ENCODE results near the gene SETSIP. TPM values are rescaled to one million over a fixed set of nuclear protein-coding genes. Genes with fewer than 3 reads are reported as not detected.
"Not testable (repeated sequence)": the region's sequence is repeated elsewhere in the genome, so short reads cannot be mapped to it uniquely, and the experiment has no call there.

The SETSIP gene, protein sequence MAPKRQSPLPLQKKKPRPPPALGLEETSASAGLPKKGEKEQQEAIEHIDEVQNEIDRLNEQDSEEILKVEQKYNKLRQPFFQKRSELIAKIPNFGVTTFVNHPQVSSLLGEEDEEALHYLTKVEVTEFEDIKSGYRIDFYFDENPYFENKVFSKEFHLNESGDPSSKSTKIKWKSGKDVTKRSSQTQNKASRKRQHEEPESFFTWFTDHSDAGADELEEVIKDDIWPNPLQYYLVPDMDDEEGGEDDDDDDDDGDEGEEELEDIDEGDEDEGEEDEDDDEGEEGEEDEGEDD
- total RNA-seq, result 0.47 TPM

DNA sequence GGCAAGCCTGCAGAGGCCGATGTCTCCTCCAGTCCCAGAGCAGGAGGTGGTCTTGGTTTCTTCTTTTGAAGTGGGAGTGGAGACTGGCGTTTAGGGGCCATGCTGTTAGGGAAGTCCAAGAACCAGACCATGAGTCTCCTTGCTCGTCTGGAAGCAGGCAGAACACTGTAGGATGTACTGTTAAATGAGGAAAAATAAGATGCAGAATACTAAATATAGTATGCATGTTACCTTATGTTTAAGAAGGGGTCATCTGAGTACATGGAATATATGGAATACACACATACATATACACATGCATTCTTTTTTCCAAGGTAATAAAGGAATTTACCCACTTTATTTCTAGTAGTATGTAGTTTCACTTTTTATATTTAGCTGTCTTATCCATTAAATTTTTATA, at the start of gene SETSIP:
SETSIP (minus strand) TSS at position 101 of the 400 bp plus-strand sequence; CDS start at position 101, 0 bp downstream.
- DNase-seq, result no peak

DNA sequence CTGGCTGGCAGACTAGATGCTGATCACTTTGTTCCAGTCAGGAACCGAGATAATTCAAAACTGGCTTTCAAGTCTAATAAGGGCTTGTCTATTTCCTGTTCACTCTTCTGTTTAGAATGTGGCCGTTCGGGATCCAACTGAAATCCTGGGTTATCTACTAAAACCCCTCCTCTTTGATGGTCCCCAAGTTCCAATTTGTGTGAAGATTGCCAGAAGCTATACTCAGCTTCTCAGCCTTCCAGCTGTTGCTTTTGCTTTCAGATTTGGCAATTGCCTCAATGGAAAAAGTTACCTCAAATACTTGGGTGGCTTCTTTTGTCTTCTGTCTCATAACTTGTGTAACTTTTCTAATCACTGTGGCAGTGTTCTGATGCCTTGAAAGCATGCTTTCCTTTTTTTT, 48.7 kb upstream of the SETSIP start:
- DNase-seq, result no peak

DNA sequence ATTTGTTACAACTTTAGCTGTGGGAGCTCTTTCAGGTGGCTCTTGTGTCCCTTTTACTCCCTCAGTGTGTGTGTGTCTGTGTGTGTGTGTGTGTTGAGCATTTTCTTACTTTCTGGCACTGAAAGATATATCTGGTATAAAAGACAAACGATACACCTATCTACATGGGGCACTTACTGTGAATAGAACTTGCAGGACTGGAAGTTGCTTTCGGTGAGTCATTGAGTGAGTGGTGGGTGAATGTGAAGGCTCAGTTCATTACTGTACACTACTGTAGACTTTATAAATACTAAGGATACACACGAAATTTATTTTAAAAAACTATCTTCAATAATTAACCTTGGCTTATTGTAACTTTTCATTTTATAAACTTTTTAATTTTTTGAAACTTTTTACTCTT, 43.6 kb upstream of the SETSIP start:
- DNase-seq, result no peak

DNA sequence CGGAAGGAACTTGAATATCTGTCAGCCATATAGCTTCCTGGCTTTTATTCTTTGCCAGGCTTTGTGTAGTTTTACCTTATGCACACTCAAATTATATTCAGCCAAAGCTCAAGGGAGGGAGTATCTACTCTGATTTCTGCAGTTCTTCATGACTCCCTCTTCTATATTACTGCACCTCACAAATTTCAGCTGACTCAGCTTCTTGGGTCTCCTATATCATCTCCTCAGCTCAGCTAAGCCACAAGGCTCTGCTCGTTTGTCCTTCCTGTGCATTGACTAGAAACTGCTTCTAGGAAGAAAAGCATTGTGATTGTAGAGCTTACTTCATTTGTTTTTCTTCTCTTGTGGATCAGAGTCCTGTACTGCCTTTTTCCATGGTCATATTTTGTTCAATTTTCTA, 42.3 kb upstream of the SETSIP start:
- no peak for DNase-seq

DNA sequence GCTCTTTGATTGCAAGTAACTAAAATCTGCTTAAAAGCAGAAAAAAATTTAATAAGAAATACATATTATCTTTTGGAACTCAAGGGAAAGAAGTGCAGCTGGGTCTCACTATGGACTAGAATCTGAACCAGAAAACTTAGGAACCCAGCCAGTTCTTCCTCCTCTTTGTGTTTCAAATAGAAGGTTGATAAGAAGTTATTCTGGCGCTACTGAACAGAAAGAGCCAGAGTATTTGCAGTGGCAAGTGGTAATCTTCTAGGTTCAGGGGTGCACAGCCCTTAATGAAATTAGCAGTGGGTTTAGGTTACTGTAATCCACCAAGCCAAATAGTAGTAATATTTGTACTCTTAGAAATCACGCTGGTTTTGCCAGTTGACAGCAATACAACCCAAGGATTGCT, 33.4 kb upstream of the SETSIP start:
- no peak for DNase-seq

DNA sequence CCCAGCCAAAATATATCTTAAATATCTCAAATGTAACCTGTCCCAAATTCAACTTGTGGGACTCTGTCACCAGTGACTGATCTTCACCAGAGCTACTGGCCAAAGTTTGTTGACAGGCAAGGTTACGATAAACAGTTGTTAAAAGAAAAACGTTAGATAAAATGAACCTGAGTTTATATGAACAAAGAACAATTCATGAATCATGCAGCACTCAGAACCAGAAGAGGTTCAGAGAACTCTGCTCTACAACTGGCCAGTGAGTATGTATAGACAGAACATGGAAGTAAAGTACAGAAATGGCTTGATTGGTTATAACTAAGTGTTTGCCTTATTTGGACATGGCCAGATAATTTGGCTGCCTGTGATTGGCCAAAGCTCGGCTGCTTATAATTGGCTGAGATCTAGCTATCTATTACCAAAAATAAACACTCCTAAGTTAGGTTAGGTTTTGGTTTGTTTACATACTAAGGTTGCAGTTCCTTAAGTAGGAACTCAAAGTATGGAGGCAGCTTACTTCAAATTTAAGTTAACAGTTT, 30.4 kb upstream of the SETSIP start:
- DNase-seq, result no peak

DNA sequence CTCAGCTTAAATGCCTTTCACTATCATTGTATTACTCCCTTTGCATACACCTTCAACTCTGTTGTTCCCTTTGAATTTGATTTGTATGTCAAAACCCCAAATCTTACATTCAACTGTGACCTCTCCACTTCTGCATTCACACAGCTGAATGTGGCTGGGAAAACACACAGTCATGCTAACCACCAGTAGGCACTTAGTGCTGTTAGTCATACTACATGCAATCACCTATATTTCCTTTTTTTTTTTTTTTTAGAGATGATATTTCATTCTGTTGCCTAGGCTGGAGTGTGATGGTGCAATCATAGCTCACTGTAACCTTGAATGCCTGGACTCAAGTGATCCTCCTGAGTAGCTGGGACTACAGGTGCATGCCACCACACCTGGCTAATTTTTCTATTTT, 21.1 kb upstream of the SETSIP start:
- DNase-seq, result no peak

DNA sequence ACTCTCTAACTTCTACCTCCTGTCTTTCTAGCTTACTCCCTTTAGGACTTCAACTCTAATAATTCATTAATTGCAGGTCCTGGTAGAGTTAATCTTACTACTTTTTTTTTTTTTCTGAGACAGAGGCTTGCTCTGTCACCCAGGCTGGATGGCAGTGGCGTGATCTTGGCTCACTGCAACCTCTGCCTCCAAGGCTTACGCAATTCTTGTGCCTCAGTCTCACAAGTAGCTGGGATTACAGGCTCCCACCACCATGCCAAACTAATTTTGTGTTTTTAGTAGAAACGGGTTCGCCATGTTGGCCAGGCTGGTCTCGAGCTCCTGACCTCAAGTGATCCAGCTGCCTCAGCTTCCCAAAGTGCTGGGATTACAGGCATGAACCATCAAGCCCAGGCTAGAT, 20.7 kb upstream of the SETSIP start:
- no peak for DNase-seq

DNA sequence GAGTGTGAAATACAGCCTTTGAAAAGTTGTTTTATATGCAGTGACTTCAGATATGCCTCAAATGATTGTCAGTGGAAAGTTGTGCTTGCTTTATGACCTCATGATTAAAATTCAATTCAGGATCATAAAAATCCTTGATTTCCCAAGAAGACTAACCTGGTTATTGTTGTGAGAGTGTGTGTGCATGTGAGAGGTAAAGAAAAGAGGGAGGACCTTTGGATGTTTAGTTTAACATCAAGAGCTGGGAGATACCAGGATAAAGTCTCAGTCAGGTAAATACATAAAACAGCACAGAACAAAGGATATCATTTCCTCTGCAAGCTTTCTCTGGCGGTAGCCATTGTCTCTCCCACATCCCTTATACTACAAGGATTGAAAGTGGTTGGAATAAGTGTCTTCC, 19.4 kb upstream of the SETSIP start:
- DNase-seq, result no peak

DNA sequence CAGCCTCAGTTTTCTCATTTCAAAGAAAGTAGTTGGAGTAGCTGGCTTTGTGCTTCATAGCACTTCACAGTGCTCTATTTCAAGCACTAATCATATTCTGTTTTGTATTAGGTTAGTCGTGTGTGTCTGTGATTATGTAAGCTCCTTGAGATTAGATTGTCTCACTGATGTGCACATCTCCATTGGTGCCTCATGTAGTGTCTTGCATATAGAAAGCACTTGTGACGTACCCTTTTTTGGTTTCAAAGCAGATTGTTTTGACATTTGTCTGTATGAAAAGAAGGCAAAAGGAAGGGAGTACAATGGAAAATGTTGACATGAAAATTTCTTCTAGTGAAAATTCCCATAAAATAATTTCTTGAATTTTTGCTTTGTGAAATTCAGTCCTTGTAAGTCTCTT, 18.9 kb upstream of the SETSIP start:
- DNase-seq, result no peak

DNA sequence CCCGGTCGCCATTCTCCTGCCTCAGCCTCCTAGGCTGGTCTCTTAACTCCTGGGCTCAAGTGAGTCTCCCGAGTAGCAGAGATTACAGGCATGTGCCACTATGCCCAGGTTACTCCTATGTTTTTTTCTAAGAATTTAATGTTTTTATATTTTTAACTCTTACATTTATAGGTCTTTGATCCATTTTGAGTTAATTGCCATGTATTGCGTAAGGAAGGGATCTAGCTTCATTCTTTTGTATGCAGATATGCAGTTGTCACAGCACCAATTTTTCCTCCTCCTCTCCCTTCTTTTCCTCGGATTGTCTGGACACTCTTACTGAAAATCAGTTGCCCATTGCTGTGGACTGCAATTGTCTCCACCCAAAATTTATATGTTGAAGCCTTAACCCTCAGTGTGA, 16.4 kb upstream of the SETSIP start:
- no peak for DNase-seq

DNA sequence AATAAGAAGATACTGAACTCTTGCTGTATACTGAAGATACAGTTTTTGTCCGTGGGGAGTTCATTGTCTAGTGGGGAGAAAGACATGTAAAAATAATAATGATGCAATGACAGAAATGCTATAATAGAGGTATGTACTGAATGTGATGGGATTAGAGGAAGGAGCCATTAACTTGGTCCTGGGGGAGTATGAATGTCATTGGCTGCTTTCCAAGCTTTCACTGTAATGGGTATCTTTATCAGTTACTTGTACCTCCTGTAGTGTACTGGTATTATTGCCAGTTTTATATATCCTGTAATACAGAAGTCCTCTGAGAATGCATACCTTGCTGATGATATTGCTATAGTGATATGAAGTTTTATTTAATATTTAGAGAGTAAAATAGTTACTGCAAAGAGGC, 12.3 kb upstream of the SETSIP start:
- DNase-seq, result no peak

DNA sequence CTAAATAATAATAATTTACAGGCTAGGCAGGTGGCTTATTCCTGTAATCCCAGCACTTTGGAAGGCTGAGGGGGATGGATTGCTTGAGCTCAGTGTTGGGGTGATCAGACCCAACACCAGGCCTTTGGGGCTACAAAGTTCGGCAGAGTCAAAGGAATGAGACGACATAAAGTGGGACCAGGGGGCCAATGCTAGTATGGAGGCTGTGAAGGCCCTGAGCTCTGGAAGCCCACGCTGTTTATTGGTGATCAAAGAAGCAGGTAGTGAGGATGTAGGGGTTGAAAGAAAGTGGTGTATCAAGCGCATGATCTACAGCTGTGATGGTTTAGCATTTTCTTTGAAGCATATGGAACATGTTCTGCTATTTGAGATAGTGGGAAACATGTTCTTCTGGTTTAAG, 10.5 kb upstream of the SETSIP start:
- DNase-seq, result no peak

DNA sequence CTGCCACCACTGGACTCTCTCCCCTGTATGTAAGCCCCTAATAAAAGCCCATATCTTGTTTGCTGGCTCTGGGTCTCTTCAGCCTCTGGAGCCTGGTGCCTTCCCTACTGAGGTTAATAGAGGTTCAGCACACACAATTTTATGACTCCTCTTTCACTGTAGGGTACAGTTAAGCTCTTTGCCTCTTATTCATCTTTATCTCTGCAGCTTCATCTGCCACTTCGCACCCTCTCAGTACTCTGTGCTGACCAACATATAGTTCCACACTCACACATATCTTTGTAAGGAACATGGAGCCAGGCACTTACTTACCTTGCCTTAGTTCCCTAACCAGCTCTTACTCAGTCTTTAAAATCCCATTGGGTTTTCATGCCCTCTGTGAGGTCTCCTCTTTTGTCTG, 9.4 kb upstream of the SETSIP start:
- DNase-seq, result no peak

DNA sequence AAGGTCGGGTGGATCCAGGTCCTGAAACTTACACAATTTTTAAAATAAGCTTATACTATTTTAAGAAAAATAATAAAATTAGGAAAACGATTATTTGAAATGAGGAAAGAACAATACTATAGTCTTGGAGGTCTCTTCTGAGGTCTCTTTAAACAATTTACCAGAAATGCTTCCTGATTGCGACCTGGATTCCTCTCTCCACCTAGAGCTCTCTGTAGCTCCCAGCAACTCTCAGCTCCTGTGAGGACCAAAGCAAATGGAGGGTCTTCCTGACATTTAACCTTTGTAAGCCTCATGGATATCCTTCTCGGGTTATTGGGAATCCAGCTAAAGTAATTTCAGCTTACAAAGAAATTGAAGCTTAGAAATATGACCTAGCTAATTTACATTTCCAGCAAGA, 5.8 kb upstream of the SETSIP start:
- no peak for DNase-seq

DNA sequence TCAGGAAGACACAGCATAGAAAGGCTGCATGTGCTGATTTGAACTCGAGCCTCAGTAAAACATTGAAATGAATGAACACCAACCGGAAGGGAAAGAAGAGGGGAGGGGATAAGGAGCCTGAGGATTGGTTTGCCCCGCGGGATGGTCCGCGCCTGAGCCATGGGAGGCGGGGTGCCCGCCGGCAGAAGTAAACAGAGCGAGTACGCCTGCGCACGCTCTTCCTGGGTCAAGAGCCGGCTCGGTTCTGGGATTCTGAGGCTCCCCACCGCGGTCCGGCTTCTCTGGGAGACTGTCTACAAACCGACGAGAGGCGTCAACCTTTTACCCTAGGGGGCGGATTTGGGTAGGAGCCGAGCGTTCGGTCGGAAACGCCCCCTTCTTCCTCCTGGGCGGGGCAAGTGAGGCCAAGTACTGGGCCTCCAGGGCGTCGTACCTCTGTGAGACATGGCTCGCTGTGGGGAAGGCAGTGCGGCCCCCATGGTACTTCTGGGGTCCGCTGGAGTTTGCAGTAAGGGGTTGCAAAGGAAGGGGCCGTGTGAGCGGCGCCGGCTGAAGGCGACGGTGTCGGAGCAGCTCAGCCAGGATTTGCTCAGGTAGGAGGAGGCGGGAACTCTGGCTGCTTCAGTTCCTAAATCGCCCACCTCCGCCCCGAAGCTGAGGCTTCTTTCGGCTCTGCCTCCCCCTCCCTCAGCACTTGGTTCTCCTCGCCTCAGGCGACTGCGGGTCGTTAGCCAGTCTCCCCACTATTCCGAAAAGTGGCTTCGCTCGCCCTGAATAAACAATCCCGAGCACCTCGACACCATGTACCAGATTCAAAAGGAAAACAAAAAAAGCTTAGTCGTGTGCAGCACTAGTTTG, 5.1 kb upstream of the SETSIP start, which contains the start of gene BTBD8:
BTBD8 (plus strand) TSS at position 218 of the 858 bp plus-strand sequence; CDS start at position 445, 227 bp downstream.
- peak; percentile 78 for DNase-seq

DNA sequence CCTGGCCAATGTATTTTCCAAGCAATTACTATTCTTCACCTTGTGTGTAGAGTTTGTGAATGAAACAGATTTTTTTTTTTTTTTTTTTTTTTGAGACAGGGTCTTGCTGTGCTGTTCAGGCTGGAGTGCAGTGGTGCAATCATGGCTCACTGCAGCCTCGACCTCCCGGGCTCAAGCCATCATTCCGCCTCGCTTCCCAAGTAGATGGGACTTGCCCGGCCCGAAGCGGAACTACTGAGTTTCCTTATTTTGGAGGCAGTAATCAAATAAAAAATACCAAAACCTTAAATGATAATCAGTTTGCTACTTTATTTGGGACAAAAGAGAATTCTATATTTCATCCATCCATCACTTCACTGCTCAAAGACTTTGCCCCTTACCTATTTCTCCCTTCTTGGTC, 4.2 kb upstream of the SETSIP start:
- no peak for DNase-seq

DNA sequence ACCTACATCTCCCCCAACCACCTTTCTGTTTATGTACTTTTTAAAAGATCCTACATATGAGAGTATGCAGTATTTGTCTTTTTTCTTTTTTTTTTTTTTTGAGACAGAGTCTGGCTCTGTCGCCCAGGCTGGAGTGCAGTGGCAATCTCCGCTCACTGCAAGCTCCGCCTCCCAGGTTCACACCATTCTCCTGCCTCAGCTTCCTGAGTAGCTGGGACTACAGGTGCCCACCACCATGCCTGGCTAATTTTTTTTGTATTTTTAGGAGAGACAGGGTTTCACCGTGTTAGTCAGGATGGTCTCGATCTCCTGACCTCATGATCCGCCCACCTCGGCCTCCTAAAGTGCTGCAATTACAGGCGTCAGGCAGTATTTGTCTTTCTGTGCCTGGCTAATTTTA, 2.9 kb upstream of the SETSIP start:
- not testable (repeated sequence) for DNase-seq

DNA sequence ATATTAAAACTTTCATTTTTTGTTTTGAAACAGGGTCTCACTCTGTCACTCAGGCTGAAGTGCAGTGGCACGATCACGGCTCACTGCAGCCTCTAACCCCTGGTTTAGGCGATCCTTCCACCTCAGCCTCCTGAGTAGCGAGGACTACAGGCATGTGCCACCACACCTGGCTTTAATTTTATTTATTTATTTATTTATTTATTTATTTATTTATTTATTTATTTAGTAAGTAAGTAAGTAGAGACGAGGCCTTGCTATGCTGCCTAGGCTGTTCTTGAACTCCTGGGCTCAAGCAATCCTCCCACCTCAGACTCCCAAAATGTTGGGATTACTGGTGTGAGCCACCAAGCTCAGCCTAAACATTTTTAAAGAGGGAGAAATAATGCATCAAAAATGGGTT, 1.2 kb upstream of the SETSIP start:
- no peak for DNase-seq

DNA sequence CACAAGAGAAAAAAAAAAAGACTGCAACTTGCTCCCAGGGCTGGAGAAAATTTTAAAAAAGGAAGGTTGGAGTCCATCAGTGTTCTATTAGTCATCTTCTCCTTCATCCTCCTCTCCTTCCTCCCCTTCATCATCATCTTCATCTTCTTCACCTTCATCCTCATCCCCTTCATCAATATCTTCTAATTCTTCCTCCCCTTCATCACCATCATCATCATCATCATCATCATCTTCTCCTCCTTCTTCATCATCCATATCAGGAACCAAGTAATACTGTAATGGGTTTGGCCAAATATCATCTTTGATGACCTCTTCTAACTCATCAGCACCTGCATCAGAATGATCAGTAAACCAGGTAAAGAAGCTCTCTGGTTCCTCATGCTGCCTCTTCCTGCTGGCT, 765 bp downstream of the SETSIP start:
- not testable (repeated sequence) for DNase-seq

DNA sequence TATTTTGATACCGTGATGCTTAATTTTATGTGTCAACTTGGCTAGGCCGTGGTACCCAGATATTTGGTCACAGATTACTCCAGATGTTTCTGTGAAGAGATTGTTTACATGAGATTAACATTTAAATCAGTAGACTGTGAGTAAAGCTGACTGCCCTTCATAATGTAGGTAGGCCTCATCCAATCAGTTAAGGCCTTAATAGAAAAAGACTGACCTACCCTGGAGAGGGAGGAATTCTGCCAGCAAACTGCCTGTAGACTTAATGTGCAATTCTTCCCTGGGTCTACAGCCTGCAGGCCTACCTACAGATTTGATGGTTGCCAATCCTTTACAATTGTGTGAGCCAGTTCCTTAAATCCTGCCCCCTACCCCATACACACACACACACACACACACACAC, 4.3 kb downstream of the SETSIP start:
- no peak for DNase-seq

DNA sequence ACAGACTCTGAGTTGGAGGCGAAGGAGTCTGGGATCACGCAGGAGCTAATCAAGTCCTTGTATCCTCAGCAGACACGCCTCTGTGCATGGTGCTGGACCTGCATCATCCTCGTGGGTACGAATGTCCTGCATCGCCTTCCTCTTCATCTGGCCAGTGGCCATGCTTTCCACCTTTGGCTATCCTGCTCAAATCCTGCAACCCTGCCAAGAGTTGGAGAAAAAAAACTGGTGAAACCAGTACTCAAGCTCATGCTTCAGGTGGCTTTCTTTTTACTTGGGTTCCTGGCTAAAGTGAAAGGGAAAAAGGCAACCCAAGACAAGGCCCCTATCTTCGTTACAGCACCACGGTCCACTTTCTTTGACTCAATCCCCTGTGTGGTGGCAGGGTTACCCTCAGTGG, 8.9 kb downstream of the SETSIP start:
- DNase-seq, result no peak

DNA sequence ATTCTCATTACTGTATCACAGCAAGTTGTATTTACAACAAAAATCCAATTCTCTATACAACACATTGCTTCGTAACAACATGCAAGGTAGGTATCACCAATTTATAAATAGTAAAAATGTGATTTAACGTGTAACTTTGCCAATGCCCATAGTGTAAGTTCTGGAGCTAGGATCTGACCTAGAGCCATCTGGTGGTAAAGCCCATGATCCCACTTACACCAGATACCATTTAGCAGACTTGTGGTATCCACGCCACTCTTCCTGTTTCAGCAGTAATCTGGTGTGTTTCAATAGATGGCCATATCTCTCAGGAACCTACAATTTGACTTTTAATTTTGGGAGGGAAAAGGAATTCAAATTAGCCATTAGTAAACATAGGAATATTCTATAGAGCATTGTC, 10.2 kb downstream of the SETSIP start:
- DNase-seq, result no peak

DNA sequence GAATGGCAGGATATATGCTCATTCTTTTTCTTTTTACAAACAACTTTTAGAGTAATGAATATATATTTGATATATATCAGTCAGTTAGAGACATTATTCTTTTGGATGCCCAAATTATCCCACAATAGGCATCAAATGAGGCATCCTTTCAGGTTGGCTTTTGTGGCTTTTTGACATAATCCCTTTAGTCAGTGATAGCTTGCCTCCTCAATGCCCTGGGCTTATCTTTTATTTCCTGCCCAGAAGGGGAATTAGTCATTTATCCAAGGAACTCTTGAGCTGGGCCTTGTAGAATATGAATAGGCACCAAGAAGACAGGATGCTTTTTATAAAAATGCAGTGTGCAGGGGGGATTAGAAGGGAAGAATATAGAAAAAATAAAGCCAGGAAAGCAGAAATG, 23.3 kb downstream of the SETSIP start:
- no peak for DNase-seq
